ENCODE data around the gene SDC3.
"Not testable (repeated sequence)": the region's sequence is repeated elsewhere in the genome, so short reads cannot be mapped to it uniquely, and the experiment has no call there.

SDC3 gene

DNA sequence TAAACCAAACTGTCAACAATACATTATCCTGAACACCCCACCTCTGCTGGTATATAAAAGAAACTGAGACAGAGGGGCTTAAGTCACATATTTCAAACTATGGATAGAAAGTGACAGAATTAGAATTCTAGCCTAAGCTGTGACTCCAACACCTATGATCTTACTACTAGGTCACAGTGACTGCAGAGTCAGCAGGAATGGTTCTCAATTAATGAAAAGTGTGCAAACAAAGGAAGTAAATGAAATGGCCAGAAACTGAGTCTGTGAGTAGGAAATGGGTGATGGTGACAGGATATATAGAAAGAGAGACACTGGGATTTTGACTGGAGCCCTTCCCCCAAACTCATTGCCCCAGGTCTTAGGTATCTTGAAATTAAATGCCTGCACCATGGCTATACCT, 38.7 kb upstream of the SDC3 start:
- Histone ChIP-seq H3K27ac (ENCODE audit: low read depth, low read length, severe bottlenecking) (no peak overlapping the region), H3K36me3 (ENCODE audit: control insufficient read depth, insufficient read depth, low read length) (peaks cover 90% of the 10 kb centered on the region), H3K4me1 (ENCODE audit: control insufficient read depth, insufficient read depth, low read length, poor library complexity, severe bottlenecking) (no peaks in the 10 kb centered on the region), H3K9me3 (ENCODE audit: control insufficient read depth, low read length) (no peaks in the 10 kb centered on the region), H3K4me3 (ENCODE audit: extremely low read depth, insufficient read depth, low read length, poor library complexity, severe bottlenecking) (no peak overlapping the region)

DNA sequence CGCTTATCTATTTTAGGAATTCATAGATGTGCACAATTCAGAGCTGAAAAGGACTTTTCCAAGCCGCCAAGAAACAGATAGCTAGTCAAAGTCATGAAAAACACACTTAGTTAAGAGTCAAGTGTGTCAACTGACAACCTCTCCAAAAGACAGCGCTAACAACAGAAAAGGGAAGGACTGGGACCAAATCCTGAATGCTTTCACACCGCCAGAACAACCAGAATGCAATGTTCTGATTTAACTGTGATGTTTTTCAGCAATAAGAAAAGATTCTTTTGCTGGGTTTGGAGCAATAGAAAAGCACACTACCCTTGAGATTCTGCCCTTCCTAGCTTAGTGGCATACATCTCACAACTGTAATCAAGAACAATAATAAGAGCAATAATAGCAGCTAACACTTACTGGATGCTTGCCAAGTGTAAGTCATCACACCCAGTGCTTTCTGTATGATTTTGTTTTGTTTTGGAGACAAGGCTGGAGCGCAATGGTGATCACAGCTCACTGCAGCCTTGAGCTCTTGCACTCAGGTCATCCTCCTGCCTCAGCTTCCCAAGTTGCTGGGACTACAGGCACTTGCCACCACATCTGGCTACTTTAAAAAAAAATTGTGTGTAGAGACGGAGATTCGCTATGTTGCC, 33.9 kb upstream of the SDC3 start:
- 97 to 100% methylated on average over 3 to 5 of the region's 7 CpGs for WGBS, 2 experiments (ENCODE audit: insufficient coverage in 2 of 2)
- no peaks in the 10 kb centered on the region for H3K4me1 ChIP-seq (ENCODE audit: control insufficient read depth, insufficient read depth, low read length, poor library complexity, severe bottlenecking)
- no peak overlapping the region for H3K27ac ChIP-seq (ENCODE audit: low read depth, low read length, severe bottlenecking)
- H3K36me3 ChIP-seq (ENCODE audit: control insufficient read depth, insufficient read depth, low read length): peaks cover 96% of the 10 kb centered on the region
- no peaks in the 10 kb centered on the region for H3K9me3 ChIP-seq (ENCODE audit: control insufficient read depth, low read length)
- H3K4me3 ChIP-seq (ENCODE audit: extremely low read depth, insufficient read depth, low read length, poor library complexity, severe bottlenecking): no peak overlapping the region

- no peak overlapping the region for H3K4me3 ChIP-seq (ENCODE audit: extremely low read depth, insufficient read depth, low read length, poor library complexity, severe bottlenecking)
- H3K4me1 ChIP-seq (ENCODE audit: control insufficient read depth, insufficient read depth, low read length, poor library complexity, severe bottlenecking): peaks cover 4% of the 10 kb centered on the region
- peaks cover 92% of the 10 kb centered on the region for H3K36me3 ChIP-seq (ENCODE audit: control insufficient read depth, insufficient read depth, low read length)
- H3K9me3 ChIP-seq (ENCODE audit: control insufficient read depth, low read length): no peaks in the 10 kb centered on the region
- no peak overlapping the region for H3K27ac ChIP-seq (ENCODE audit: low read depth, low read length, severe bottlenecking)
Measured at GRCh38 chr1:30940541-30940940, 32.0 kb upstream of the SDC3 start.

- WGBS, 2 experiments (ENCODE audit: insufficient coverage in 2 of 2): 93 to 97% methylated on average over 9 to 10 of the region's 20 CpGs
- H3K36me3 ChIP-seq (ENCODE audit: control insufficient read depth, insufficient read depth, low read length): peaks cover 88% of the 10 kb centered on the region
Measured at GRCh38 chr1:30936541-30937171, 28.1 kb upstream of the SDC3 start.

GRCh38 chr1:30935758-30936157, 27.2 kb upstream of the SDC3 start:
- H3K4me3 ChIP-seq (ENCODE audit: extremely low read depth, insufficient read depth, low read length, poor library complexity, severe bottlenecking); H3K27ac ChIP-seq (ENCODE audit: low read depth, low read length, severe bottlenecking); H3K9me3 ChIP-seq (ENCODE audit: control insufficient read depth, low read length): not testable (repeated sequence)
- Histone ChIP-seq H3K4me1 (ENCODE audit: control insufficient read depth, insufficient read depth, low read length, poor library complexity, severe bottlenecking) (peaks cover 24% of the 10 kb centered on the region), H3K36me3 (ENCODE audit: control insufficient read depth, insufficient read depth, low read length) (peaks cover 87% of the 10 kb centered on the region)
- WGBS, 2 experiments (ENCODE audit: insufficient coverage in 2 of 2): no CpG with 5 or more reads among the region's 4 CpGs

More at GRCh38 chr1:30936541-30937171, 28.1 kb upstream of the SDC3 start:
- no peak overlapping the region for H3K4me3 ChIP-seq (ENCODE audit: extremely low read depth, insufficient read depth, low read length, poor library complexity, severe bottlenecking)
- H3K9me3 ChIP-seq (ENCODE audit: control insufficient read depth, low read length): no peaks in the 10 kb centered on the region
- peaks cover 24% of the 10 kb centered on the region for H3K4me1 ChIP-seq (ENCODE audit: control insufficient read depth, insufficient read depth, low read length, poor library complexity, severe bottlenecking)
- no peak overlapping the region for H3K27ac ChIP-seq (ENCODE audit: low read depth, low read length, severe bottlenecking)

DNA sequence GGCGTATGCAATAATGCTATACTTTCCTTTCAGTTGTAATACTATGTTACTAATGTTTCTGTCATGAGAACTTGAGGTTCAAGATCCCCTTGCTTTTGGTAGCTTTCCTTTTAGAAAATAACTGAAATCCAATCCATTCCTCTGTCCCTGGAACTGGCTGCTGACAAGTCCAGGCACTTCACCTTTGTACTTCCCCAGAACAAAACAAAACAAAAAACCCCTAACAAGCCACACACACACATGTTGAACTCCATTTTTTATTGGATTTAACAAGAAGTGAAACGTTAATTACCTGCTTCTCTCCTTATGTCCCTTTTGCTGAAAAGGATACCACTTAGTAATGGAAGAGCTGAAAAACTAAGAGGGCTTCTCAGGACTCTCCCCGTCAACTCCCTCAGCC, 26.1 kb upstream of the SDC3 start:
- peak overlapping the region; percentile 50 for H3K27ac ChIP-seq (ENCODE audit: low read depth, low read length, severe bottlenecking)
- peaks cover 78% of the 10 kb centered on the region for H3K36me3 ChIP-seq (ENCODE audit: control insufficient read depth, insufficient read depth, low read length)
- 93 to 95% methylated on average over 2 of the region's 3 CpGs for WGBS, 2 experiments (ENCODE audit: insufficient coverage in 2 of 2)
- no peak overlapping the region for H3K4me3 ChIP-seq (ENCODE audit: extremely low read depth, insufficient read depth, low read length, poor library complexity, severe bottlenecking)
- H3K9me3 ChIP-seq (ENCODE audit: control insufficient read depth, low read length): no peaks in the 10 kb centered on the region
- peaks cover 24% of the 10 kb centered on the region for H3K4me1 ChIP-seq (ENCODE audit: control insufficient read depth, insufficient read depth, low read length, poor library complexity, severe bottlenecking)

DNA sequence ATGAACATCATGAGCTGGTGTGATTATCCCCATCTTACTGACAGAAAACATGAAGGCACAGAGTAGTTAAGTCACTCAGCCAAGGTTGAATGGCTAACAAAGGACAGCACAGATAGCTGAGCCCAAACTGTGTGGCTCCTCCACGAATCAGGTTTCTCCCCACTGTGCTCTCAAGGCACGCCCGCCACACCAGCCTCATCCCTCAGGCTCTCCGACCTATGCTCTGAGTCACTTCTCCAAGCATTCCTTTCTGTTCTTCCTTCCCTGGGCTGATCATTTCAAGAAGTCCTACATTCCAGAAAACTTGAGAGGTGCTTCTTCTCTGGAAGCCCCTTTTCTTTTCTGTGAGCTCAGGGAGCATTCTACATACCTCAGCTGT, 25.3 kb upstream of the SDC3 start:
- H3K36me3 ChIP-seq (ENCODE audit: control insufficient read depth, insufficient read depth, low read length): peaks cover 70% of the 10 kb centered on the region
- no peak overlapping the region for H3K4me3 ChIP-seq (ENCODE audit: extremely low read depth, insufficient read depth, low read length, poor library complexity, severe bottlenecking)
- no peaks in the 10 kb centered on the region for H3K9me3 ChIP-seq (ENCODE audit: control insufficient read depth, low read length)

GRCh38 chr1:30930631-30931173, 22.1 kb upstream of the SDC3 start:
- peaks cover 24% of the 10 kb centered on the region for H3K4me1 ChIP-seq (ENCODE audit: control insufficient read depth, insufficient read depth, low read length, poor library complexity, severe bottlenecking)
- peak overlapping the region; percentile 16 for H3K27ac ChIP-seq (ENCODE audit: low read depth, low read length, severe bottlenecking)
- 93 to 99% methylated on average over 6 of the region's 6 CpGs for WGBS, 2 experiments (ENCODE audit: insufficient coverage in 2 of 2)
- H3K36me3 ChIP-seq (ENCODE audit: control insufficient read depth, insufficient read depth, low read length): peaks cover 42% of the 10 kb centered on the region
- no peaks in the 10 kb centered on the region for H3K9me3 ChIP-seq (ENCODE audit: control insufficient read depth, low read length)
- no peak overlapping the region for H3K4me3 ChIP-seq (ENCODE audit: extremely low read depth, insufficient read depth, low read length, poor library complexity, severe bottlenecking)

More for the DNA sequence above, 25.3 kb upstream of the SDC3 start:
- WGBS, 2 experiments (ENCODE audit: insufficient coverage in 2 of 2): 86 to 89% methylated on average over 4 of the region's 4 CpGs
- Histone ChIP-seq H3K4me1 (ENCODE audit: control insufficient read depth, insufficient read depth, low read length, poor library complexity, severe bottlenecking) (peaks cover 25% of the 10 kb centered on the region), H3K27ac (ENCODE audit: low read depth, low read length, severe bottlenecking) (peak overlapping the region; percentile 50)

DNA sequence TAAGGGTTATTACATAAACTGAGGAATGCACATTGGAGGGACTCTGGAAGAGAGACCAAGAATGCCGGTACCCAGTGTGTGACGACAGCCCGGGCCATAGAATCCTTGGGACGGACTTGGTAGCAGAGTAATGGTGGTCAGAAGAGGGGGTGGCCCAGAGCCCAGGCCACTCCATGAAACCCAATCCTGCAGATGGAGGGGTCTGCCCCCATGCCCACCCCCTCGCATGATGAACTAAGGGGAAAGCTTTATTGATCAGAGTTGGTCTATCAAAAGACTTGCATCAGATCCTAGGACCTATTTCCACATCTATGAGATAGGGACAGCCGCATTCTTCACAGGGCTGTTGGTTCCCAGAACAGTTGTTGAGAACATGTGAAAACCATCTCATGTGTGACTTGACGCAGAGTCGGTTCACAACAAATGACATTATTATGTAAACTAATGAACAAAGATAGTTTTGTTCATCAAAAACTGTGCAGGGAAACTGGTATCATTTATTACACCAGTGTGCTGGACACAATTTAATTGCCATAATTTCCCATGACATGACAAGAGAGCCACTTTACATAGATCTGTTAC, 21.5 kb upstream of the SDC3 start:
- Histone ChIP-seq H3K4me1 (ENCODE audit: control insufficient read depth, insufficient read depth, low read length, poor library complexity, severe bottlenecking) (peaks cover 20% of the 10 kb centered on the region), H3K9me3 (ENCODE audit: control insufficient read depth, low read length) (no peaks in the 10 kb centered on the region), H3K4me3 (ENCODE audit: extremely low read depth, insufficient read depth, low read length, poor library complexity, severe bottlenecking) (no peak overlapping the region), H3K27ac (ENCODE audit: low read depth, low read length, severe bottlenecking) (peak overlapping the region; percentile 23), H3K36me3 (ENCODE audit: control insufficient read depth, insufficient read depth, low read length) (peaks cover 37% of the 10 kb centered on the region)
- WGBS, 2 experiments (ENCODE audit: insufficient coverage in 2 of 2): 91 to 98% methylated on average over 4 to 5 of the region's 8 CpGs

GRCh38 chr1:30929135-30929889, 20.8 kb upstream of the SDC3 start:
- peaks cover 29% of the 10 kb centered on the region for H3K36me3 ChIP-seq (ENCODE audit: control insufficient read depth, insufficient read depth, low read length)
- peaks cover 12% of the 10 kb centered on the region for H3K4me1 ChIP-seq (ENCODE audit: control insufficient read depth, insufficient read depth, low read length, poor library complexity, severe bottlenecking)
- 43 to 50% methylated on average over 1 to 2 of the region's 6 CpGs for WGBS, 2 experiments (ENCODE audit: insufficient coverage in 2 of 2)
- H3K27ac ChIP-seq (ENCODE audit: low read depth, low read length, severe bottlenecking): no peak overlapping the region
- no peaks in the 10 kb centered on the region for H3K9me3 ChIP-seq (ENCODE audit: control insufficient read depth, low read length)
- no peak overlapping the region for H3K4me3 ChIP-seq (ENCODE audit: extremely low read depth, insufficient read depth, low read length, poor library complexity, severe bottlenecking)
